Naive thymus-derived CD4-positive, alpha-beta T cell (primary cell): ENCODE measurements around the gene POLR1G. TPM values are rescaled to one million over a fixed set of nuclear protein-coding genes. Genes with fewer than 3 reads are reported as not detected.
A peak's percentile ranks its signal among the peaks of the same experiment; 100 is the strongest.
"Not testable (repeated sequence)": the region's sequence is repeated elsewhere in the genome, so short reads cannot be mapped to it uniquely, and the experiment has no call there.

Experiments used
- ATAC-seq: fragments of 150-1000 bp; cut with Tn5 transposase; 2 replicates; pipeline ENCODE4 v1.10.0; 2021; ENCODE audit warnings: mild to moderate bottlenecking, moderate library complexity
- CTCF ChIA-PET: fragments of 350-600 bp; sonication (Branson Sonifier 250); formaldehyde crosslinking; loops from one replicate; lab custom pipeline; 2021; ENCODE audit warnings: antibody characterized with exemption; lab: Charles Lee
- POLR2A ChIA-PET: fragments of 350-600 bp; sonication (Branson Sonifier 250); formaldehyde crosslinking; loops from one replicate; lab custom pipeline; 2021; ENCODE audit warnings: antibody characterized with exemption, inconsistent platforms; lab: Charles Lee
- DNase-seq, 9 donors: peaks; one replicate each; pipeline versions ENCODE4 v3.0.0 to v3.0.0-alpha.2; 2020 to 2022; ENCODE audit warnings: mixed read lengths in 1 of 9
- H3K27ac ChIP-seq: one replicate; pipeline ENCODE4 v1.7.0; 2013; ENCODE audit warnings: mild to moderate bottlenecking, low read depth, low read length, moderate library complexity
- H3K27me3 ChIP-seq, 2 donors: one replicate each; pipeline ENCODE4 v1.7.0; 2013; ENCODE audit warnings: low read length in 2 of 2, mild to moderate bottlenecking in 2 of 2, moderate library complexity in 2 of 2; ENCODE audit not compliant: control insufficient read depth in 2 of 2, insufficient read depth in 2 of 2
- H3K36me3 ChIP-seq, 3 experiments: 1 replicate in 2 of 3; 2 replicates in 1 of 3; pipeline ENCODE4 v1.7.0; 2013; ENCODE audit warnings: low read length in 3 of 3, mild to moderate bottlenecking in 3 of 3, moderate library complexity in 1 of 3; ENCODE audit not compliant: insufficient read depth in 3 of 3, control insufficient read depth in 2 of 3
- H3K4me1 ChIP-seq, 2 donors: one replicate each; pipeline ENCODE4 v1.7.0; 2013; ENCODE audit warnings: low read length in 2 of 2, mild to moderate bottlenecking in 2 of 2, moderate library complexity in 1 of 2; ENCODE audit not compliant: control insufficient read depth in 2 of 2, insufficient read depth in 2 of 2
- H3K4me3 ChIP-seq: 2 replicates; pipeline ENCODE4 v1.7.0; 2013; ENCODE audit warnings: mild to moderate bottlenecking, low read length
- H3K9me3 ChIP-seq, 3 experiments: 1 replicate in 2 of 3; 2 replicates in 1 of 3; pipeline ENCODE4 v1.7.0; 2013; ENCODE audit warnings: low read length in 3 of 3; ENCODE audit not compliant: control insufficient read depth in 2 of 3
- H3K27ac Mint-ChIP-seq, 9 donors: one replicate each; pipeline ENCODE4 v1.8.0; 2020 to 2022; ENCODE audit warnings: mixed read lengths in 9 of 9, mild to moderate bottlenecking in 8 of 9, moderate library complexity in 5 of 9, inconsistent platforms in 2 of 9
- H3K27me3 Mint-ChIP-seq, 5 donors: one replicate each; pipeline ENCODE4 v1.8.0; 2021 to 2022; ENCODE audit warnings: mixed read lengths in 5 of 5, mild to moderate bottlenecking in 1 of 5
- H3K36me3 Mint-ChIP-seq, 5 donors: one replicate each; pipeline ENCODE4 v1.8.0; 2020 to 2022; ENCODE audit warnings: mixed read lengths in 5 of 5, mild to moderate bottlenecking in 3 of 5, inconsistent platforms in 1 of 5
- H3K4me1 Mint-ChIP-seq, 7 donors: one replicate each; pipeline ENCODE4 v1.8.0; 2020 to 2022; ENCODE audit warnings: mixed read lengths in 7 of 7, mild to moderate bottlenecking in 3 of 7, inconsistent platforms in 1 of 7
- H3K4me3 Mint-ChIP-seq, 10 donors: one replicate each; pipeline ENCODE4 v1.8.0; 2020 to 2022; ENCODE audit warnings: mild to moderate bottlenecking in 10 of 10, mixed read lengths in 10 of 10, moderate library complexity in 6 of 10, inconsistent platforms in 2 of 10
- H3K9me3 Mint-ChIP-seq, 11 donors: one replicate each; pipeline ENCODE4 v1.8.0; 2020 to 2022; ENCODE audit warnings: mixed read lengths in 11 of 11, mild to moderate bottlenecking in 4 of 11, inconsistent platforms in 1 of 11, moderate library complexity in 1 of 11
- intact Hi-C, 2 donors: fragments of 100-400 bp; cut with micrococcal nuclease; formaldehyde crosslinking; loops; one replicate each; pipeline ENCODE4 v1.15.1; 2023
- polyA plus RNA-seq, 2 donors: library from polyadenylated mRNA; unstranded; fragments of 300-500 nt; fragmentation: Illumina TruSeq; gene quantifications; one replicate each; pipeline ENCODE4 v1.2.3, GENCODE V29; 2021
- total RNA-seq, 6 experiments: library from RNA in 5 of 6; stranded (reverse) in 5 of 6; gene quantifications; 1 replicate in 5 of 6; 2 replicates in 1 of 6; pipeline ENCODE4 v1.2.3 and lab custom pipeline; 2021 to 2026

The POLR1G gene
- total and polyA plus RNA-seq, 7 experiments from 2014 or later = 0.45 to 8.2 (median 4.8) TPM

DNA sequence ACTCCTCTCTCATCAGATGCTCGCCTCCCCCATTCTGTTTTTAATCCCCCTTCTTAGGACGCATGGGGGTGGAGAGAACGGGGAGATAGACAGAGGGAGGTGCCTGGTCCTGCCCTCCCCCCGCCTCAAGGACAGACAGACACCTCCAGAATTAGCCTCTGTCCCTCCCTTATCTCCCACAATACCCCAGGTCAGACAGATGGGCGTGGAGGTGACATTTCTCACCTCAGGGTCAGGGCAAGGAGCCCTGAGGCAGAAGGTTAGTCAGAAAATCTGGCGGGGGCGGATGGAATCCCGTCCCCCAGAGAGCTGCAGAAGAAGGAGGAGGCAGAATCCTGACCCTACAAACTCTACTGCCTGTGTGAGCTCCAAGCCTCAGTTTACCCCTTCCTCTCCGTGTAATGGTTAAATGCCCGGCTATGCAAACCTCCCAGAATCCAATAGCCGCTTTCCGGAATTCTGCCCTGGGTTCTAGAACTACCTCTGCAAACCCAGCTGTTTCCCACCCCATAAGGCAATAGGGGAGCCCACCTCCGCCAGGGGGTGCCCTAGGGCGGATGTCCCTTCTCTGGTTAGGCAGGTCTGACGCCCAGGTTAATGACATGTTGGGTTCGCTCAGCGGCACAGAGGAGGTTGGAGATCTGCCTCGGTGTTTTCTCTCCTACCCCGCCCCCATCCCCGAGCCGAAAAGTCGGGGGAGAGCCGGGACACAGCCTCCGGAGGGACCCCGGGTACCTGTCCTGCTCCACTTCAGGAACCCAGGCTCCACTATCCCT is 2.5 kb upstream of the POLR1G start:
- POLR2A ChIA-PET = interaction anchor here (0.7 kb wide), 1 partner anchor 33 kb away, joined by 3 read pairs; no protein-coding TSS in a partner anchor
- no peaks in the 10 kb centered on the region for H3K9me3 Mint-ChIP-seq

GRCh38 chr19:45404557-45405434 is 1.6 kb upstream of the POLR1G start, which contains the start of gene PPP1R13L:
PPP1R13L (minus strand) TSS chr19:45405069; CDS start chr19:45398318, 6,751 bp downstream.
- peak within 1 kb of the TSS; percentile 71 for H3K27ac ChIP-seq
- ChIA-PET POLR2A (interaction anchor here (0.7 kb wide), 1 partner anchor 33 kb away, joined by 3 read pairs; no protein-coding TSS in a partner anchor), CTCF (interaction anchor here (0.6 to 1.0 kb wide), 2 partner anchors 74 to 286 kb away, joined by 3 to 4 read pairs; no protein-coding TSS in a partner anchor)
- peak within 1 kb of the TSS; percentile 77 for H3K4me3 ChIP-seq
- Mint-ChIP-seq H3K9me3 (no peaks in the 10 kb centered on the region), H3K4me3 (peak within 1 kb of the TSS; percentile 91 to 99 (median 97)), H3K36me3 (peaks cover 0 to 10% (median 0%) of the 10 kb centered on the region in 5 donors), H3K27me3 (peaks cover 15 to 27% (median 21%) of the 10 kb centered on the region in 5 donors), H3K27ac (peak within 1 kb of the TSS; percentile 90 to 99 (median 94)), H3K4me1 (peaks cover 28 to 53% (median 32%) of the 10 kb centered on the region in 7 donors)
- H3K4me1 ChIP-seq = peaks cover 16 to 25% of the 10 kb centered on the region in 2 donors
- no peaks in the 10 kb centered on the region for H3K9me3 ChIP-seq
- H3K27me3 ChIP-seq = peaks cover 10 to 23% of the 10 kb centered on the region in 2 donors
- peak in 1 of 9 donors; percentile 76 for DNase-seq
- ATAC-seq = peak; percentile 10
- no peaks in the 10 kb centered on the region for H3K36me3 ChIP-seq
- intact Hi-C loops = loop anchor here (1.0 to 10.0 kb wide), 15 partner anchors 34 to 1228 kb away; partner anchors contain the start of genes OPA3 (in 2 of the 2), QPCTL (in 2 of the 2), SNRPD2 (in 2 of the 2) and BLOC1S3 (in 1 of the 2)

More for the DNA sequence above, 2.5 kb upstream of the POLR1G start:
- Histone ChIP-seq H3K4me1 (peaks cover 16 to 25% of the 10 kb centered on the region in 2 donors), H3K27me3 (peaks cover 10 to 23% of the 10 kb centered on the region in 2 donors), H3K9me3 (no peaks in the 10 kb centered on the region), H3K36me3 (no peaks in the 10 kb centered on the region), H3K4me3 (no peak overlapping the region), H3K27ac (no peak overlapping the region)
- CTCF ChIA-PET = interaction anchor here (0.9 kb wide), 1 partner anchor 81 kb away, joined by 4 read pairs; no protein-coding TSS in a partner anchor
- Mint-ChIP-seq H3K36me3 (peaks cover 0 to 6% (median 0%) of the 10 kb centered on the region in 5 donors), H3K27ac (peak overlapping the region in 2 of 9 donors; percentile 48 to 90), H3K4me1 (peaks cover 24 to 50% (median 30%) of the 10 kb centered on the region in 7 donors), H3K27me3 (peaks cover 15 to 27% (median 21%) of the 10 kb centered on the region in 5 donors), H3K4me3 (peak overlapping the region; percentile 77 to 99 (median 96))
- intact Hi-C loops = loop anchor here in 1 of 2 donors (10.0 kb wide), 1 partner anchor 591 kb away; the partner anchor contains the start of gene CCDC61
- peak in 8 of 9 donors; percentile 30 to 73 (median 45) for DNase-seq
- no peak for ATAC-seq

DNA sequence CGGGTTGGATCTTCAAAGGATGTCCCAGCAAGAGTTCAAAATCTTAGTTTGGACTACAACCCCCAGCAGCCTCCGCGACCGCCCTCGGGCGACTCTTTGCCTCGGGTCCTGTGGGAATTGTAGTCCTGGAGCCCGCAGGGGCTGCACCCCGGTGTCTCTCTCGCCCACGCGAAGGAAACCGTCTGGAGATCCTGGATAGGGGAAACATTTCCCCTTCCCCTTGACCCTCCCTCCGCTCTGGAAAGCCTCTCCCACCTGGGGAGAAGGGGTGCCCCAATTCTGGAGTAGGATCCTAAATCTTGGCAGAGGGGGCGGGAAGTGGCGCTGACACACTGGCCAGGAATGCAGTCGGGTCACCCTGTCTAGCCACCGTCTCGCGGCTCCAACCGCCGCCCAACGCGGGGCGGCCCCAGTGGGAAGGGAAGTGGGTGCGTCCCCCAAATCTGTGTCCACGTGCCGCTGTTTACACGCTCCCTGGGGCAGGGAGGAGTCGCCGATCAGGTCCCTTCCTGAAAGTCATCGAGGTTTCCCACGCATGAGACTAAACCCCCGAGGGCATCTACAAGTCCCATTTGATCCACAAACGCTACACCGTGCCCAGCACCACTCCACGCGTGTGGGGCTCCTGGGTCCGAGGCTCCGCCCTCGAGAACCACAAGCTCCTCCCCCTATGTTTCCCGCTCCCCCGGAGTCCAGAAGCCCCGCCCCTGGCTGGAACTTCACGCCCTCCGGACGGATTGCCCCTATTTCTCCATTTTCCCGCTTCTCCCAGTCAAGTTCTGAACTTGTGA is 814 bp upstream of the POLR1G start:
- Histone ChIP-seq H3K27me3 (peaks cover 10 to 18% of the 10 kb centered on the region in 2 donors), H3K36me3 (no peaks in the 10 kb centered on the region), H3K9me3 (no peaks in the 10 kb centered on the region), H3K4me3 (peak overlapping the region; percentile 77), H3K4me1 (peaks cover 16 to 25% of the 10 kb centered on the region in 2 donors), H3K27ac (peak overlapping the region; percentile 71)
- ChIA-PET POLR2A (interaction anchor here (0.9 to 1.0 kb wide), 2 partner anchors 71 to 311 kb away, joined by 3 to 5 read pairs; no protein-coding TSS in a partner anchor), CTCF (interaction anchor here (0.6 to 1.0 kb wide), 2 partner anchors 73 to 285 kb away, joined by 3 to 4 read pairs; no protein-coding TSS in a partner anchor)
- ATAC-seq = peak; percentile 75
- peaks cover 15 to 27% (median 21%) of the 10 kb centered on the region in 5 donors for H3K27me3 Mint-ChIP-seq
- DNase-seq = peak; percentile 62 to 88 (median 81)
- intact Hi-C loops = loop anchor here (1.0 to 10.0 kb wide), 20 partner anchors 18 to 1227 kb away; partner anchors contain the start of genes CCDC61 (in 2 of the 2), ERCC1 (in 2 of the 2), ERCC2 (in 2 of the 2) and OPA3 (in 2 of the 2)
- peak overlapping the region; percentile 90 to 99 (median 94) for H3K27ac Mint-ChIP-seq
- H3K4me3 Mint-ChIP-seq = peak overlapping the region; percentile 91 to 99 (median 97)
- peaks cover 0 to 10% (median 0%) of the 10 kb centered on the region in 5 donors for H3K36me3 Mint-ChIP-seq
- H3K9me3 Mint-ChIP-seq = no peaks in the 10 kb centered on the region
- H3K4me1 Mint-ChIP-seq = peaks cover 28 to 53% (median 32%) of the 10 kb centered on the region in 7 donors

DNA sequence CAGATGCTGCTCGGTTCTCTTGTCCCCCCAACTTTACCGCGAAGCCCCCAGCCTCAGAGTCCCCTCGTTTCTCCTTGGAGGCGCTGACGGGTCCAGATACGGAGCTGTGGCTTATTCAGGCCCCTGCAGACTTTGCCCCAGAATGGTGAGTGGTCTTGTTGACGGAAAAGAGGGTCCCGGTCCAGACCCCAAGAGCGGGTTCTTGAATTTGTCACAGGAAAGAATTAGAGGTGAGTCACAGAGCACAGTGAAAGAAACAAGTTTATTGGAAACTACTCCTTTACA is 589 bp downstream of the POLR1G start:
- H3K4me1 ChIP-seq = peaks cover 16 to 25% of the 10 kb centered on the region in 2 donors
- peaks cover 10 to 18% of the 10 kb centered on the region in 2 donors for H3K27me3 ChIP-seq
- intact Hi-C loops = loop anchor here (5.0 to 10.0 kb wide), 5 partner anchors 155 to 1225 kb away; partner anchors contain the start of genes QPCTL (in 2 of the 2), SNRPD2 (in 2 of the 2), CCDC61 (in 1 of the 2) and FBXO46 (in 1 of the 2)
- peak overlapping the region; percentile 71 for H3K27ac ChIP-seq
- POLR2A ChIA-PET = interaction anchor here (0.6 to 1.3 kb wide), 3 partner anchors 9 to 52 kb away, joined by 3 to 5 read pairs (median 4); no protein-coding TSS in a partner anchor
- H3K9me3 ChIP-seq = no peaks in the 10 kb centered on the region
- Mint-ChIP-seq H3K4me1 (peaks cover 28 to 53% (median 32%) of the 10 kb centered on the region in 7 donors), H3K4me3 (peak overlapping the region; percentile 91 to 99 (median 97)), H3K27ac (peak overlapping the region in 6 of 9 donors; percentile 36 to 96 (median 70)), H3K27me3 (peaks cover 15 to 27% (median 21%) of the 10 kb centered on the region in 5 donors), H3K36me3 (peaks cover 0 to 10% (median 0%) of the 10 kb centered on the region in 5 donors), H3K9me3 (no peaks in the 10 kb centered on the region)
- DNase-seq = no peak
- H3K4me3 ChIP-seq = peak overlapping the region; percentile 77
- ATAC-seq = no peak
- CTCF ChIA-PET = no interaction called here
- no peaks in the 10 kb centered on the region for H3K36me3 ChIP-seq

GRCh38 chr19:45407585-45407984 is 1.1 kb downstream of the POLR1G start:
- H3K9me3 ChIP-seq, H3K27ac ChIP-seq, ATAC-seq, DNase-seq, H3K9me3 Mint-ChIP-seq, H3K4me3 ChIP-seq, CTCF ChIA-PET, H3K36me3 ChIP-seq: not testable (repeated sequence)
- Mint-ChIP-seq H3K36me3 (peaks cover 0 to 13% (median 0%) of the 10 kb centered on the region in 5 donors), H3K27ac (peak overlapping the region in 1 of 9 donors; percentile 96), H3K4me3 (peak overlapping the region in 7 of 10 donors; percentile 10 to 98 (median 21)), H3K27me3 (peaks cover 15 to 27% (median 21%) of the 10 kb centered on the region in 5 donors), H3K4me1 (peaks cover 28 to 53% (median 32%) of the 10 kb centered on the region in 7 donors)
- peaks cover 16 to 25% of the 10 kb centered on the region in 2 donors for H3K4me1 ChIP-seq
- peaks cover 10 to 18% of the 10 kb centered on the region in 2 donors for H3K27me3 ChIP-seq
- intact Hi-C loops = loop anchor here (5.0 to 10.0 kb wide), 5 partner anchors 155 to 1225 kb away; partner anchors contain the start of genes QPCTL (in 2 of the 2), SNRPD2 (in 2 of the 2), CCDC61 (in 1 of the 2) and FBXO46 (in 1 of the 2)
- POLR2A ChIA-PET = interaction anchor here (0.6 to 1.3 kb wide), 4 partner anchors 9 to 51 kb away, joined by 3 to 5 read pairs (median 4); no protein-coding TSS in a partner anchor
